ENCODE results near the gene PADI4.

Gene PADI4, protein sequence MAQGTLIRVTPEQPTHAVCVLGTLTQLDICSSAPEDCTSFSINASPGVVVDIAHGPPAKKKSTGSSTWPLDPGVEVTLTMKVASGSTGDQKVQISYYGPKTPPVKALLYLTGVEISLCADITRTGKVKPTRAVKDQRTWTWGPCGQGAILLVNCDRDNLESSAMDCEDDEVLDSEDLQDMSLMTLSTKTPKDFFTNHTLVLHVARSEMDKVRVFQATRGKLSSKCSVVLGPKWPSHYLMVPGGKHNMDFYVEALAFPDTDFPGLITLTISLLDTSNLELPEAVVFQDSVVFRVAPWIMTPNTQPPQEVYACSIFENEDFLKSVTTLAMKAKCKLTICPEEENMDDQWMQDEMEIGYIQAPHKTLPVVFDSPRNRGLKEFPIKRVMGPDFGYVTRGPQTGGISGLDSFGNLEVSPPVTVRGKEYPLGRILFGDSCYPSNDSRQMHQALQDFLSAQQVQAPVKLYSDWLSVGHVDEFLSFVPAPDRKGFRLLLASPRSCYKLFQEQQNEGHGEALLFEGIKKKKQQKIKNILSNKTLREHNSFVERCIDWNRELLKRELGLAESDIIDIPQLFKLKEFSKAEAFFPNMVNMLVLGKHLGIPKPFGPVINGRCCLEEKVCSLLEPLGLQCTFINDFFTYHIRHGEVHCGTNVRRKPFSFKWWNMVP

DNA sequence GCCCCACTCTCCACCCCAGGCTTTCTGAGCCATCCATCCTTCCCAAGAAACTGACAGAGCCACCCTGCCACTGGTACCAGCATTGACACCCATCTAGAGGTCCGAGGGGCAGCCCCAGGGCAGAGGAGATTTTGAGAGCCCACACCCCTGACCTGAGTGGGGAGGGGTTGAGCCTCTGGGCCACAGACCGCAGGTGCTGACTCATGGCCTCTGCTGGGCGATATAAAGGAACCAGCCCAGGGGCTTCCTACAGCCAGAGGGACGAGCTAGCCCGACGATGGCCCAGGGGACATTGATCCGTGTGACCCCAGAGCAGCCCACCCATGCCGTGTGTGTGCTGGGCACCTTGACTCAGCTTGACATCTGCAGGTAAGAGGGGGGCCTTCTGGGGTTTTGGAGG lies at the start of gene PADI4:
Gene PADI4, plus strand, starts transcription at position 252 of the 400 bp plus-strand sequence. Its CDS starts 26 bp downstream, at position 278.
- DNase-seq, result no peak

DNA sequence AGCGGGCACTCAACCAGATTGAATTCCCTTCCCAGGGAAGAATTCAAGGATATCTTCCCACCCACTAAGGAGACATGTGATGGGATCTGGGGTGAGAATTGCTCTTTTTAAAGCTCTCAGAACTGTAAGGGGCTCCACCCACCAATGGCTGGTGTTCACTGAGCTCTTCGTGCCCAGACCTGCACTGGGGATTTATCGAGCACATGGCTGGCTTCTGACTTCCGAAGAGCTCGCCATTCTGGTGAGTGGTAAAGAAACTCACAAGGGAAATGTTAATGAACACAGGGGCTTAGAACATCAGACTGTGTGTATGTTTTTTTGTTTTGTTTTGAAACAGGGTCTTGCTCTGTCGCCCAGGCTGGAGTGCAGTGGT lies 49.3 kb upstream of the PADI4 start:
- DNase-seq, result no peak

DNA sequence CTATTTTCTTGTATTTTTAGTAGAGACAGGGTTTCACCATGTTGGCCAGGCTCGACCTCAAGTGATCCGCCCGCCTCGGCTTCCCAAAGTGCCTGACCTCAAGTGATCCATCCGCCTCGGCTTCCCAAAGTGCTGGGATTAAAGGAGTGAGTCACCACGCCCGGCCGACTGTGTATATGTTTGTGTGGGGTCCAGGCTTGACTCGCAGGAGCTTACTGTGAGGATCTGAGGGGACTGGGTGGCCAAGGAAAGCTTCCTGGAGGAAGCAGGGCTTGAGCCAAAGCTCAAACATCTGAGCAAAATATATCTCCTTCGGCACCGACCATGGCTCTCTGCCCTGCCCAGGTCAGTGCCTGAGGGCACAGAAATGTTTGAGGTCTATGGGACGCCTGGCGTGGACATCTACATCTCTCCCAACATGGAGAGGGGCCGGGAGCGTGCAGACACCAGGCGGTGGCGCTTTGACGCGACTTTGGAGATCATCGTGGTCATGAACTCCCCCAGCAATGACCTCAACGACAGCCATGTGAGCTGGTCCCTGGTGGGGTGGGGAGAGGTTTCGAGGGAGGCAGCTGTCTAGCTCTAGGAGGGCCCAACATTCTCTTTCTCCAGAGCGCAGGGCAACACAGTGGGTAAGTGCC lies 48.6 kb upstream of the PADI4 start:
- DNase-seq, result no peak

DNA sequence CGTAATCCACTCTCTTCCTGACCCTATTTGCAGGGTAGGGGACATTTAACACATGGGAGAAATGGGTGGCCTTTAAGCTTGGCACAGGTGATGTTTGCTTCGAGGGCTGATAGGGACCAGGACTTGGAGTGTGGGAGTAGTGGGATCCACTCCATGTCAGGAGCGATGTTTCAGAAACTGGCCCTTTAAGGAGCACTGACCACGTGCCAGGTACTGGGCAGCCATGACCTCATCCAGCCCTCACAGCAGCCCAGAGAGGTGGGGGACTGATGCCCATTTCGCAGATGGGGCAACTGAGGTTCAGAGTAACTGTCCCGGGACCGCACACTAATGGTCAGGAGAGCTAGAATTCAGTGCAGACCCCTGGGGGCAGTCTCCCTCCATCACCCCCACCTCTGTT lies 47.7 kb upstream of the PADI4 start:
- DNase-seq, result no peak

DNA sequence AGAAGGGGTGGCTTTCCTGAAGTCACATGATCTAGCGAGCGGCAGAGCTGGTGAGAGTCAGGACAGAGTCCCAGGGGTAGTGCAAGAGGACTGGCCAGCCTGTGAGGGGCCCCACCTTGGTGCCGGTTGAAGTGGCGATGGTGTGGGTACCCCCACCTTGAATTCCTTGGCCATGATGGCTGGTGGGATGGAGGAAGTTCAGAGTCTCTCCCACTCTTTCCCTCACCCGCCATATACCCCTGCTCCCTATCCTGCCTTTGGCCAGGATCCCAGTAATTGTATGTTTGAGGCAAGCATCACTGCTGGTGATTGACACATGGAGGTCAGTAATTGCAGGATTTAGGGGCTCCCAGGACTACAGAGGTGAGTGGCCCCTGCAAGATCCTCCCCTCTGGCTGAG lies 47.3 kb upstream of the PADI4 start:
- DNase-seq, result no peak

DNA sequence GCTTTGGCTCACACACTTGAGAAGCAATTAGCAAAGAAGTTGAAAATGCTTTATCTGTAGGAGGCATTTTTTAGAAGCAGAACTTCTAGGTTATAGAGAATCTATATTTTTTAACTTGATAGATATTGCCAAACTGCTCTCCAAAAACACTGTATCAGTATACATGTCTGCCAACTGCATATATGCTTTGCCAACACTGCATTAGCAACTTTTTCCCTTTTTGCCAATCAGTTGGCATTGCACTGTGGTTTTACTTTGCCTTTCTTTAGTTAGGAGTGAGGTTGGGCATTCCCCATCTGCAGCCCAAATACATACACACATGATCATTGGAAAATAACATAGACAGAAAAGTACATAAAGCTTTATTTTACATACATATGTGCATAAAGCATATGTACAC lies 44.1 kb upstream of the PADI4 start:
- no peak for DNase-seq

DNA sequence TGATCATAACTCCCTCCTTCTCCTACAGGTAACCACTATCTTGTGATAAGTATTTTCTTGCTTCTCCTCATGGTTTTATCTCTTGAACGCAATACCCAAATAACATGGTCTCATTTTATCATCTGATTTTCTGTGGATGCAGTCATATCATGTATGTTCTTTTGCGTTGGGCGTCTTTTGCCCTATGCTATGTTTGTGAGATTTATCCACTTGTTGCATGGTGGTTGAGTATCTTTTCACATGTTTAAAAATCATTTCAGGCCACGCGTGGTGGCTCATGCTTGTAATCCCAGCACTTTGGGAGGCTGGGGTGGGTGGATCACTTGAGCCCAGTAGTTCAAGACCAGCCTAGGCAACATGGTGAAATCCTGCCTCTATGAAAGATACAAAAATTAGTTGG lies 43.5 kb upstream of the PADI4 start:
- DNase-seq, result no peak

DNA sequence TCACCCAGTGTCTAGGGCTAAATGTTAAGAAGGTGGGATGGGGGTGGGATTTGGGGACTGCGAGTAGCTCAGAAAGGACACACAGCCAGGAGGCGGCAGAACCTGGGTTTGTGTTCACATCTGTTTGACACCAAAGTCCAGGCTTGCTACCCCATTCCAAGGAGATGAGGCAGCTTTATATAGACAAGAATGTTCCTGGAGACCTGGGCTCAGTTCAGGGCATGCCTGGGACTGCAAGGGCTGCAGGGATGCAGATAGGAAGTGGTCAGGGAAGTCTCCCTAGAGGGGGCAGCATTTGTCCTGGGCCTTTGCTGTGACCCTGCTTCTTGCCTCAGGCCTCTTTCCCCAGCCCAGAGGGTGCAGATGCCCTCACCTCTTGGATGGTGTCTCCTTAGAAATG lies 42.8 kb upstream of the PADI4 start:
- DNase-seq, result no peak

DNA sequence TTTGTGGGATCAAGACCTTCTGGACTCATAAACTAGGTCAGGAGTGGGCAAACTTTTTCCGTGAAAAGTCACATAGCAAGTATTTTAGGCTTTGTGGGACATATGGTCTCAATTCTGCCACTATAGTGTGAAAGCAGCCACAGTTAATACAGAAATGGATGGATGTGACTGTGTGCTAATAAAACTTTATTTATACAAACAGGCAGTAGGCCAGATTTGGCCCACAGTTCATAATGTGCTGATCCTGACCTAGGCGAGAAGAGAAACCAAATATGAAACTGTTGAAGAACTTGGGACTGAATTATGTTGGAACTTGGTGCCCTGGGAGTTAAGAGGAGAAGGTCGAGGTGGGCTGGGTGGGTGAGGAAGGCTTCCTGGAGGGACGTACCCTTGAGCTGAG lies 42.0 kb upstream of the PADI4 start:
- DNase-seq, result no peak

DNA sequence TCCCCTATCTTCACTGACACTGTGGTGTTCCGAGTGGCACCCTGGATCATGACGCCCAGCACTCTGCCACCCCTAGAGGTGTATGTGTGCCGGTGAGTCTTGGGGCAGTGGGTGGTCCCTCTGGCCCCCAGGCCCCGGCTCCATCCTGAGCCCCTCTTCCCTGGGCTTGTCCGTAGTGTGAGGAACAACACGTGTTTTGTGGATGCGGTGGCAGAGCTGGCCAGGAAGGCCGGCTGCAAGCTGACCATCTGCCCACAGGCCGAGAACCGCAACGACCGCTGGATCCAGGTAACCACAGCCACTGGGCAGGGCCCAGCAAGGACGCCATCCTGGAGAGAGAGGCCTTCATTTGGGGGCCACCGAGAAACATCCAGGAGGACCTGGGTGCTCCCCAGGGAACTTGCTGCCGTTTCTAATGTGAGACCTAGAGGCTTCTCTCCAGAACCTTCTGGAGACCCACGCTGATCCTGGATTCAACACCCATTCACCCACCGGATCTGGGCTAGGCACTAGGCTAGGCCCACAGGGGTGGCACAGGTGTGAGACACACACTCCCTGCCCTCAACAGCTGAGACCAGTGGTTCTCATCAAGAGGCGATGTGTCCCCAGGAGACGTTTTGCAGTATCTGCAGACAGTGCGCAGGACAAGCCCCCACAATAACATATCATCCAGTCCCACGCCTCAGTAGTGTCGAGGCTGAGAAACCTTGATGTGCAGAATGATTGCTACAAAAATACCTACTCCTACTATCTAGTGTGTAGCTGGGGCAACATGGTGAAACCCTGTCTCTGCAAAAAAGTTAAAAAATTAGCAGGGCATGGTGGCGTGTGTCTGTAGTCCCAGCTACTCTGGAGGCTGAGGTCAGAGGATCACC lies 36.9 kb upstream of the PADI4 start:
- DNase-seq, result no peak

DNA sequence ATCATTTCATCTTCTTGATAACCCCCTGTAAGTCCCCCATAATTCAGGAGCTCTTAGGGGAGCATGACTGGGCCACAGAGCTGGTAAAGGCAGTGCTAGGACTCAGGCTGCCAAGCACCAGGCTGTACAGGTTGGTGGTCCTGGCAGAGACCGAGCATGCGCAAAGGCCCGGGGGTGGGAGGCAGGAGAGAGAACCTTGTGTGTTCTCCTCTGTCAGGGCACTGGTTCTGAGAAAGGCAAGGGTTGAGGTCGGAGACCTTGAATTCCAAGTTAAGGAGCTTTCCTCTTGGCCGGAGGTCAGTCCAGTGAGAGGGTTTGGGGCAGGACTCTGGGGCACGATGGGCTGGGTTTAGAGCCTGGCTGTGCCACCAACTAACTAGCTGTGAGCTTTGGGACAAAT lies 35.9 kb upstream of the PADI4 start:
- DNase-seq, result no peak

DNA sequence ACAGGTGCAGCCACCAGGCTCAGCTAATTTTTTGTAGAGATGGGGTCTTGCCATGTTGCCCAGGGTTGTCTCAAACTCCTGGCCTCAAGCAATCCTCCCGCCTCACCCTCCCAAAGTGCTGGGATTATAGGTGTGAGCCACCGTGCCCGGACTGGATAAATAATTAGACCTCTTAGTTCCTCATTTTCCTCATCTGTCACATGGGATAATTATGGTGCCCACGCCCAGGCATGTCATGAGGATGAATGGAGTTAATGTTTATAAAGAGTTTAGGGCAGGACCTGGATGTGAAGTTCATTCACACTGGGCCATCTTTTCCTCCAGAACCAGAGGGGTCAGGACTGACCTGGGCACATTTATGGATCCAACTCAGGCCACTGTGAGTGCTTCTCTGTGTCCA lies 35.4 kb upstream of the PADI4 start:
- no peak for DNase-seq

DNA sequence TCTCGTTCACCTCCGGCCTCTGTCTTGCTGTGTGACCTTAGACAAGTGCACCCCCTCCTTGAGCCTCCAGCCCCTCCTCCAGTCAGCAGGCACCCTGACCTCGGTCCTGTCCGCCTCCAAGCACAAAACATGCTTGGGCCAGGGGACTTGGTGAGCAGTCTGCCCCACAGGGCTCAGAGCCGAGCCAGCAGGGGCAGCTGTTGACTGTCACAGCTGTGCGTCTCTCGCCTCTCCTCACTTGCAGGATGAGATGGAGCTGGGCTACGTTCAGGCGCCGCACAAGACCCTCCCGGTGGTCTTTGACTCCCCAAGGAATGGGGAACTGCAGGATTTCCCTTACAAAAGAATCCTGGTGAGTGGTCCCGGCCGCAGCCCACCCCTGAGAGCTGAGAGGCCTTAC lies 34.9 kb upstream of the PADI4 start:
- no peak for DNase-seq

DNA sequence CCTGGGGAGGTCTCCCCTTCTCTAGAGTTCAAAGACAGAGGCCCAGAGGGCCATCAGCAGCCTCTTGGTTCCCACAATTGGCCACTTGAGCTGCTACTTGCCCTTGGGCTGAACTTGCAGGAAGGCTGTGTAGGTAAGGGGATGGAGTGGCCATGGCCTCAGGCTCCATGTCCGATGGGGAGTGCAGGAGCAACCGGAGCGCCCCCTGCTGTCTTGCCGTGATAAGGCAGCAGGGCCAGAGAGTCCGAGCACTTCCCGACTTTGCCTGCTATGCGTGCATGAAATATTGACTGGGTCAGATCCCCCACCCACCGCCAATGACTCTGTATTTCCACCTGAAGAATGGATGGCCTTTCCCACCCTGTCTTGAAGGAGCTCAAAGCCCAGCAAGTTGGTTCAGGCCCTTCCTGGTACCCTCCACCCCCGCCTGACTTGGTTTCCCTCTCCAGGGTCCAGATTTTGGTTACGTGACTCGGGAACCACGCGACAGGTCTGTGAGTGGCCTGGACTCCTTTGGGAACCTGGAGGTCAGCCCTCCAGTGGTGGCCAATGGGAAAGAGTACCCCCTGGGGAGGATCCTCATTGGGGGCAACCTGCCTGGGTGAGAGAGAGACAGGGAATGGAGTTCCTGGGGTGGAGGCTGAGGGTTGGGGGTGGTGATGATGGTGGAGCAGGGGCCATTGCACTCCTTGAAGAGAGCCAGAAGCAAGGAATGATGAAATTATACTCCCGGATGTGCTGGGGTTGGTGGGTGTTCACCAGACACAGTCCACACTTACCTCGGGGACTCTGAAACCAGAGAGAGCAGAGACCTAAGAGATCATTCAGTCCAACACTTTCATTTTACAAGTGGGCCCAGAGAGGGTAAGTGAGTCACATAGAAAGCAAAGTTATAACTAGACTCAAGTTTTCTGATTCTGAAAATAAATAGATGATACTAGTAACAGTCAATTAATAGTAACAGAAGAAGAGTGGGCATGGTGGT lies 33.5 kb upstream of the PADI4 start:
- DNase-seq, result peak; percentile 43

DNA sequence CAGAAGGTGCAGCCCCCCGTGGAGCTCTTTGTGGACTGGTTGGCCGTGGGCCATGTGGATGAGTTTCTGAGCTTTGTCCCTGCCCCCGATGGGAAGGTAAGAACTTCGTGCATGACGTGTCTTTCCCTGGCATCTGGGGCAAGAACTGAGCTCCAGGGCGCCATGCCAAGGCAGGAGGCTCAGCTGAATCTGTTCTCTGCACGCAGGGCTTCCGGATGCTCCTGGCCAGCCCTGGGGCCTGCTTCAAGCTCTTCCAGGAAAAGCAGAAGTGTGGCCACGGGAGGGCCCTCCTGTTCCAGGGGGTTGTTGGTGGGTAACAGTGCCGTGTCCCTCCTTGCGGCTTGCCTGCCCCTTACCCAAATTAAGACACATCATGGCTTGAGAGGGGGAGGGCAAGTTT lies 31.4 kb upstream of the PADI4 start:
- no peak for DNase-seq

DNA sequence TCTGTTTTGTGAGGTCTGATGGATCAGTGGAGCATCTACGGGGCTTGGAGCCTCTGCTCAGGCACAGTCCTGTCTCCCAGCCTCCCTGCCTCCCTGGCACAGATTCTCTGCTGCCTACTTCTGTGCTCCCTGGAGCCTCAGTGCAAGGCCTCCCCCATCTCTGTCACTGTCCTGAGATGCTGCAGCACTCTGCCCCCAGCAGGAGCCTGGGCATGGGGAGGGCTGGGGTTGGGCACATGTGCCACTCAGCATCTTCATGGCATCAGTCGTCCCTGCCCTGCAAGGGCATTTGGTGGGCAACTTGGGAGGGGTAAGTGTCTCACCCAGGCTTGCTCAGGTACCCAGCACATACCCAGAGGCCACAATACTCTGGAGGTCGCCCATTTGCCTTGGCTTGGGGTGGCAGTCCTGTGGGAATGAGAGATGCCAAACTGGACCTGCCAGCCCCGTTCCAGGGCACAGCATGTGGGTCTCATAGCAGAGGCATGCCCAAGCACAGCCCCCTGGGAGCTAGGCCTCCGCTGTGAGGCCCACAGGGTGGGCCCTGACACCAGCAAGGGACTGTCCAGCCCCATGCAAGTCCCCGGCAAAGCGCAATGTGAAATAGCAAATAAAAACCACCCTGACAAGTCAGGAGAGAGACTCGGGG lies 30.4 kb upstream of the PADI4 start:
- DNase-seq, result no peak

DNA sequence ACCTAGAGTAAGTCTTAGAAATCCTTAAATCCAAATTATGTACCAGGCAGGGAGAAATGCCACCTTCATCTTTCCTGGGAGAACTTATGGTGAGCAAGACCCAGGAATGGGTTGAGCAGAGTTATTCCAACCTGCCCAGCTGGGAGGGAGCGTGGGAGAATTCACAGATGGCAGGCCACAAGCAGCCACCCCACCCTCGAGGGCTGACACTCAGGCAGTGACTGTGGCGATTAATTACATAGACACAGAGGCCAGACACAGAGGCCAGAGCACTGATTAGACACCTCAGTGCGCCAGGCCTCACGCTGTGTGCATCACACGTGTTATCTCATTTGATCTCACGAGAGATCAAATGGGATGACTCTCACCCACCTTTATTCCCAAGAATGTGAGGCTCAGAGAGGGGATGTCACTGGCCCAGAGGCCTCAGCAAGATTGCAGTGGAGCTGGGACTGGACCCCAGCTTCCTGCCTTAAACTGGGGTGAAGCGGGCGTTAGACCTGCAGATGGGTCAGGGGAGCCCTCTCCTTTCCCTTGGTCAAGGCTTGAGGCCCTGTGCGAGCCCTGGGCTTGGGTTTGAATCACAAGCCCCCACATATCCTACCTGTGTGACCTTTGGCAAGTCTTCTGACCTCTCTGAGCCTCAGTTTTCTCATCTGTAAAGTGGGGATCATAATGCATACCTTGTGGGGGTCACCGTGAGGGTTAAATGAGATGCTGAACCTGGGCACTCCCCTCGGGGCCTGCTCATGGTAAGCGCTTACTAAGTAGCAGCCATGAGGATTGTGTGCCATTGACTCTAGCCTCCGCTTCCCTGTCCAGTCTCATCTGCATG lies 28.8 kb upstream of the PADI4 start:
- no peak for DNase-seq

DNA sequence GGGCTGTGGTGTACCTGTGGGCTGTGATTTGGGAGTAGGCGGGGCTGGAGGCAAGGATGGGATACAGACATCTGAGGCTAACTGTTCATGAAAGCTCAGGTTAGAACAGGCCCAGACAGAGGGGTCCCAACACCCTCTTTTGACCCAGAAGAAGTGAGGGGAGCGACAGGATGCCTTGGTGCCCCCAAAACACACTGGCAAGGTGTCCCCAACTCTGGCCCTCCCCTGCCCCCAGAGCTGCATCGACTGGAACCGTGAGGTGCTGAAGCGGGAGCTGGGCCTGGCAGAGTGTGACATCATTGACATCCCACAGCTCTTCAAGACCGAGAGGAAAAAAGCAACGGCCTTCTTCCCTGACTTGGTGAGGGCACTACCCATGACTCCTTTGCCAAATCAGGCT lies 27.6 kb upstream of the PADI4 start:
- DNase-seq, result no peak

DNA sequence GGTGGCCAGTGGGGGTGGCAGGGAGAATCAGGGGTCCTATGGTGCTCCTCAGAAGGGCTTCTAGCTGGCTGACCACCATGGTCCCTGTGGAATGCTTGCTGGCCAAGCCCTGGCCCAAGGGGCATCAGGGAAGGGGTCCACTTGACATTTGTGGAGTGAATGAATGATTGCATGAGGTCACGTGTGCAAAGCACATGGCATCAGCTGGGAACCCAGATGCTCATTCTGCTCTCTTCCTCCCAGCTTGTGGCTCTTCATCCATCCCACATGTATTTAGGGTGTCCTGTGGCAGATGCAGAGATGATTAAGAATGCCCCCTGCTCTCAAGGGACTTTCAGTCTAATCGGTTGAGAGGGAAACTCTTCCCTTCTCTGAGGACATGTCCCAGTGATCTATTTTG lies 27.1 kb upstream of the PADI4 start:
- DNase-seq, result no peak

DNA sequence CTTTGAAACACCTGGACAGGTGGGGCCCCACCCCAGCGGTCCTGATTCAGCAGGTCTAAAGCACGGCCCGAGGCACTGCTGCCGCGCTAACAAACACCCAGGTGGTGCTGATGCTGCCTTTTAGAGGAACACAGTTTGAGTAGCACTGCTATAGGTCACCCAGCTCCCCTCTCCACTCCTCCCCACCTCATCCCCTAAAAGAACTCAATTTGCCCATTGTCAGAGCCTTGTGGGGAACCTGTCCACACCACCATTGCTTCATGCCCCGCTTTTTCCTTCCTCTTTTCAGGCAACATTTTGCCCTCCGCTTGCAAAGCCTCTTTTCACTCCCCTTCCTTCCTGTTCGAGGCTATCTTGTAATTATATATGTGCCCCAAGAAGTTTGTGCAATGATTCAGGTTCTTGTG lies 26.2 kb upstream of the PADI4 start:
- no peak for DNase-seq

DNA sequence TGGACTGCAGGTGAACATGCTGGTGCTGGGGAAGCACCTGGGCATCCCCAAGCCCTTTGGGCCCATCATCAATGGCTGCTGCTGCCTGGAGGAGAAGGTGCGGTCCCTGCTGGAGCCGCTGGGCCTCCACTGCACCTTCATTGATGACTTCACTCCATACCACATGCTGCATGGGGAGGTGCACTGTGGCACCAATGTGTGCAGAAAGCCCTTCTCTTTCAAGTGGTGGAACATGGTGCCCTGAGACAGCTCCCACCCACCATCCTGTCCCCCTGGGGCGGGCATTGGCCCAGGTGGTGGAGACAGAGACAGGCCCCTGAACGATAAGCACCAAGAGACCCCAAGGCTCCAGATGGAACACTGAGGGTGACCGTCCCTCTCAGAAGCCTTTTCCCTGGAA lies 25.2 kb upstream of the PADI4 start:
- no peak for DNase-seq
